H1 (cell line): ENCODE measurements around the gene CACNG6. TPM values are rescaled to one million over a fixed set of nuclear protein-coding genes. Genes with fewer than 3 reads are reported as not detected.
A peak's percentile ranks its signal among the peaks of the same experiment; 100 is the strongest.

Source experiments
- CTCF ChIA-PET: fragments of 300-600 bp; sonication (Branson Sonifier 250); formaldehyde crosslinking; loops from one replicate; lab custom pipeline; 2021; ENCODE audit not compliant: partially characterized antibody; lab: Charles Lee
- POLR2A ChIA-PET: fragments of 300-600 bp; sonication (Branson Sonifier 250); formaldehyde crosslinking; loops from one replicate; lab custom pipeline; 2021; ENCODE audit warnings: inconsistent platforms; ENCODE audit not compliant: partially characterized antibody; lab: Charles Lee
- DNase-seq, 2 experiments: peaks; one replicate each; pipeline versions ENCODE4 v3.0.0 to v3.0.0-alpha.2; 2010 to 2022; ENCODE audit warnings: low spot score in 2 of 2, low read depth in 1 of 2, mixed read lengths in 1 of 2
- FAIRE-seq: peaks from 2 replicates; lab custom pipeline; 2011; peaks lifted over from hg19 to GRCh38; lab: Jason Lieb, UNC
- H2AFZ ChIP-seq: 2 replicates; pipeline ENCODE4 v1.8.1; 2012; ENCODE audit warnings: low read length, inconsistent platforms
- H2AK5ac ChIP-seq: 2 replicates; pipeline ENCODE4 v1.6.1; 2013; ENCODE audit warnings: low read depth, low read length
- H2BK120ac ChIP-seq: replicated peaks from 2 replicates; pipeline ENCODE3; 2013; ENCODE audit warnings: low read depth, low read length, inconsistent platforms
- H2BK12ac ChIP-seq: 2 replicates; pipeline ENCODE4 v1.6.1; 2013; ENCODE audit warnings: low read depth, low read length
- H2BK15ac ChIP-seq: 2 replicates; pipeline ENCODE4 v1.6.1; 2013; ENCODE audit warnings: low read length
- H2BK20ac ChIP-seq: 2 replicates; pipeline ENCODE4 v1.6.1; 2013; ENCODE audit warnings: low read length
- H2BK5ac ChIP-seq: 2 replicates; pipeline ENCODE4 v1.6.1; 2013; ENCODE audit warnings: low read depth, low read length
- H3K14ac ChIP-seq: 2 replicates; pipeline ENCODE4 v1.6.1; 2013; ENCODE audit warnings: inconsistent platforms; ENCODE audit not compliant: insufficient read length
- H3K18ac ChIP-seq: 2 replicates; pipeline ENCODE4 v1.6.1; 2013; ENCODE audit warnings: low read length; ENCODE audit errors: extremely low read depth
- H3K23ac ChIP-seq: 2 replicates; pipeline ENCODE4 v1.6.1; 2013; ENCODE audit warnings: inconsistent platforms; ENCODE audit not compliant: insufficient read length
- H3K23me2 ChIP-seq: 2 replicates; pipeline ENCODE4 v1.6.1; 2013; ENCODE audit warnings: low read depth, low read length
- H3K27ac ChIP-seq: 2 replicates; pipeline ENCODE4 v1.6.1; 2011; ENCODE audit warnings: low read depth, low read length, inconsistent platforms
- H3K27me3 ChIP-seq, 4 experiments: replicated peaks in 1 of 4; 1 replicate in 1 of 4; 2 replicates in 3 of 4; pipeline versions ENCODE4 v1.6.1 to v1.8.1; 2011 to 2013; ENCODE audit warnings: low read length in 3 of 4, mild to moderate bottlenecking in 3 of 4, inconsistent platforms in 2 of 4, mixed read lengths in 2 of 4, moderate library complexity in 1 of 4; ENCODE audit not compliant: control insufficient read depth in 3 of 4, insufficient read depth in 3 of 4; ENCODE audit errors: extremely low read depth in 1 of 4
- H3K36me3 ChIP-seq, 4 experiments: 2 replicates each; pipeline versions ENCODE4 v1.6.1 to v1.8.1; 2011 to 2013; ENCODE audit warnings: mild to moderate bottlenecking in 4 of 4, low read length in 3 of 4, moderate library complexity in 2 of 4, control low read depth in 1 of 4, inconsistent platforms in 1 of 4; ENCODE audit not compliant: insufficient read depth in 4 of 4, control insufficient read depth in 2 of 4
- H3K4ac ChIP-seq: replicated peaks from 2 replicates; pipeline ENCODE3; 2013; ENCODE audit warnings: low read length, low read depth, mixed read lengths, inconsistent platforms; ENCODE audit not compliant: insufficient read length
- H3K4me1 ChIP-seq, 4 experiments: replicated peaks in 1 of 4; 1 replicate in 1 of 4; 2 replicates in 3 of 4; pipeline versions ENCODE4 v1.6.1 to v1.8.1; 2011 to 2013; ENCODE audit warnings: low read length in 3 of 4, inconsistent platforms in 2 of 4, mixed read lengths in 1 of 4; ENCODE audit not compliant: insufficient read depth in 4 of 4, control insufficient read depth in 3 of 4
- H3K4me2 ChIP-seq, 2 experiments: 2 replicates each; pipeline versions ENCODE4 v1.6.1 to v1.8.1; 2011 to 2013; ENCODE audit warnings: low read depth in 2 of 2, low read length in 2 of 2, control low read depth in 1 of 2, inconsistent platforms in 1 of 2, mild to moderate bottlenecking in 1 of 2; ENCODE audit not compliant: insufficient read depth in 1 of 2
- H3K4me3 ChIP-seq, 4 experiments: fragments of 200-600, 300-600 bp in 1 of 4; sonication (generic), shearing (Covaris generic), sonication (Bioruptor Twin) in 1 of 4; 2 replicates each; pipeline versions ENCODE4 v1.5.1 to v1.8.1; 2011 to 2016; ENCODE audit warnings: low read length in 4 of 4, low read depth in 3 of 4, control low read depth in 2 of 4, inconsistent platforms in 2 of 4, mild to moderate bottlenecking in 2 of 4, mixed read lengths in 1 of 4, moderate library complexity in 1 of 4; ENCODE audit not compliant: insufficient read depth in 2 of 4; ENCODE audit errors: extremely low read depth in 1 of 4
- H3K56ac ChIP-seq: replicated peaks from 2 replicates; pipeline ENCODE3; 2013; ENCODE audit warnings: low read depth, mild to moderate bottlenecking, mixed read lengths, low read length, inconsistent platforms; ENCODE audit not compliant: insufficient read length
- H3K79me1 ChIP-seq: 2 replicates; pipeline ENCODE4 v1.6.1; 2013; ENCODE audit warnings: low read depth, low read length, control low read depth
- H3K79me2 ChIP-seq, 2 experiments: 2 replicates each; pipeline versions ENCODE4 v1.6.1 to v1.8.1; 2012 to 2013; ENCODE audit warnings: low read length in 2 of 2, mild to moderate bottlenecking in 2 of 2, inconsistent platforms in 1 of 2; ENCODE audit not compliant: insufficient read depth in 2 of 2, control insufficient read depth in 1 of 2
- H3K9ac ChIP-seq, 4 experiments: replicated peaks in 1 of 4; 1 replicate in 1 of 4; 2 replicates in 3 of 4; pipeline versions ENCODE4 v1.6.1 to v1.8.1; 2011 to 2013; ENCODE audit warnings: low read depth in 3 of 4, low read length in 3 of 4, control low read depth in 2 of 4, mild to moderate bottlenecking in 2 of 4, moderate library complexity in 2 of 4, inconsistent platforms in 1 of 4; ENCODE audit errors: extremely low read depth in 1 of 4
- H3K9me3 ChIP-seq, 2 experiments: 2 replicates each; pipeline versions ENCODE4 v1.6.1 to v1.8.1; 2012 to 2013; ENCODE audit warnings: mild to moderate bottlenecking in 2 of 2, moderate library complexity in 2 of 2, control low read depth in 1 of 2, inconsistent platforms in 1 of 2, low read depth in 1 of 2, low read length in 1 of 2, mixed read lengths in 1 of 2; ENCODE audit not compliant: insufficient read depth in 2 of 2
- H4K20me1 ChIP-seq, 2 experiments: replicated peaks in 1 of 2; 2 replicates each; pipeline versions ENCODE3 to v1.8.1; 2011 to 2013; ENCODE audit warnings: inconsistent platforms in 2 of 2, low read length in 2 of 2, mild to moderate bottlenecking in 1 of 2; ENCODE audit not compliant: insufficient read depth in 2 of 2, control insufficient read depth in 1 of 2
- H4K5ac ChIP-seq: 2 replicates; pipeline ENCODE4 v1.6.1; 2013; ENCODE audit warnings: low read length, low read depth, mixed read lengths, inconsistent platforms; ENCODE audit not compliant: insufficient read length
- H4K8ac ChIP-seq: 2 replicates; pipeline ENCODE4 v1.8.0; 2013; ENCODE audit warnings: mild to moderate bottlenecking, moderate library complexity, low read length, inconsistent platforms; ENCODE audit not compliant: insufficient read depth; ENCODE audit errors: extremely low read depth
- H4K91ac ChIP-seq: replicated peaks from 2 replicates; pipeline ENCODE3; 2013; ENCODE audit warnings: low read length, mixed read lengths, inconsistent platforms; ENCODE audit not compliant: insufficient read length
- BACH1 ChIP-seq: IDR thresholded peaks from 2 replicates; pipeline ENCODE4 v1.6.1; 2012; ENCODE audit warnings: low read length, improper control_type of control experiment
- CBX5 ChIP-seq: fragments of 300-800, 300-1000 bp; sonication (generic); IDR thresholded peaks from 2 replicates; pipeline ENCODE4 v1.7.1; 2016; ENCODE audit warnings: antibody characterized with exemption, low read length, low read depth
- CBX8 ChIP-seq: fragments of 300-800, 300-1000 bp; sonication (generic); IDR thresholded peaks from 2 replicates; pipeline ENCODE4 v1.7.1; 2016; ENCODE audit warnings: low read depth, low read length, borderline replicate concordance
- CEBPB ChIP-seq: IDR thresholded peaks from 2 replicates; pipeline ENCODE4 v1.6.1; 2012; ENCODE audit warnings: low read depth, low read length
- HDAC2 ChIP-seq, 2 experiments: fragments of 300-600 bp in 1 of 2; sonication (generic) in 1 of 2; IDR thresholded peaks; 2 replicates each; pipeline ENCODE4 v1.6.1; 2011 to 2012; ENCODE audit warnings: low read depth in 2 of 2, low read length in 2 of 2, mild to moderate bottlenecking in 2 of 2, moderate library complexity in 2 of 2, borderline replicate concordance in 1 of 2, inconsistent platforms in 1 of 2
- KDM4A ChIP-seq: IDR thresholded peaks from one replicate; pipeline ENCODE4 v1.7.1; 2012; ENCODE audit warnings: low read depth, mild to moderate bottlenecking, moderate library complexity, low read length, inconsistent platforms; ENCODE audit not compliant: severe bottlenecking
- POU5F1 ChIP-seq: IDR thresholded peaks from 2 replicates; pipeline ENCODE4 v1.6.1; 2011; ENCODE audit warnings: low read depth, mild to moderate bottlenecking, low read length, moderate library complexity
- RAD21 ChIP-seq, 2 experiments: IDR thresholded peaks in 1 of 2; conservative IDR thresholded peaks in 1 of 2; 2 replicates each; pipeline ENCODE4 v1.6.1; 2011; ENCODE audit warnings: low read depth in 2 of 2, low read length in 2 of 2, improper control_type of control experiment in 1 of 2, inconsistent platforms in 1 of 2, mild to moderate bottlenecking in 1 of 2, moderate library complexity in 1 of 2
- RBBP5 ChIP-seq: IDR thresholded peaks from 2 replicates; pipeline ENCODE4 v1.7.1; 2012; ENCODE audit warnings: low read depth, mild to moderate bottlenecking, inconsistent platforms, low read length, moderate library complexity, borderline replicate concordance
- SP1 ChIP-seq: IDR thresholded peaks from 2 replicates; pipeline ENCODE4 v1.6.1; 2011; ENCODE audit warnings: low read depth, low read length
- TEAD4 ChIP-seq: IDR thresholded peaks from 2 replicates; pipeline ENCODE4 v1.6.1; 2012; ENCODE audit warnings: low read depth, low read length, inconsistent platforms, mixed read lengths
- ZNF274 ChIP-seq: IDR thresholded peaks from 2 replicates; pipeline ENCODE4 v1.7.0; 2012; ENCODE audit warnings: low read length, borderline replicate concordance; ENCODE audit errors: extremely low read depth
- WGBS, 2 experiments: shearing (Covaris generic) in 1 of 2; methylation state at CpG; one replicate each; pipeline versions ENCODE4 v1.1.6 to v1.1.7; 2013 to 2015; ENCODE audit warnings: low lambda C conversion rate in 2 of 2, mixed read lengths in 2 of 2, inconsistent platforms in 1 of 2, low coverage in 1 of 2, missing lambda C conversion rate in 1 of 2; ENCODE audit not compliant: insufficient replicate concordance in 2 of 2, insufficient coverage in 1 of 2, insufficient read length in 1 of 2; ENCODE audit errors: extremely low coverage in 1 of 2, missing lambda C conversion rate in 1 of 2; 5-methylcytosine and 5-hydroxymethylcytosine counted together
- polyA plus RNA-seq, 7 experiments: library from polyadenylated mRNA; depleted of rRNA in 3 of 7; stranded (reverse) in 5 of 7; unstranded in 2 of 7; fragments of >200 nt in 5 of 7; fragments of 200-250 nt in 2 of 7; gene quantifications; 1 replicate in 5 of 7; 2 replicates in 1 of 7; 4 replicates in 1 of 7; pipeline versions ENCODE4 v1.2.1 to v1.2.3, GENCODE V29; 2011 to 2013; ENCODE audit warnings: missing spikeins in 2 of 7, mixed read lengths in 2 of 7
- total RNA-seq: library from RNA; stranded (reverse); fragmentation: NEBNext Ultra II Directional; extraction: Animal tissue kit (Norgen Biotek cat#: 25700); gene quantifications from 2 replicates; pipeline ENCODE4 v1.2.1, GENCODE V29; 2021

The CACNG6 gene
- total and polyA plus RNA-seq, 2 of the 8 experiments (the other 6 are each of a cell fraction or from before 2014, with no cell fraction given), result 1.2 to 1.6 TPM

DNA sequence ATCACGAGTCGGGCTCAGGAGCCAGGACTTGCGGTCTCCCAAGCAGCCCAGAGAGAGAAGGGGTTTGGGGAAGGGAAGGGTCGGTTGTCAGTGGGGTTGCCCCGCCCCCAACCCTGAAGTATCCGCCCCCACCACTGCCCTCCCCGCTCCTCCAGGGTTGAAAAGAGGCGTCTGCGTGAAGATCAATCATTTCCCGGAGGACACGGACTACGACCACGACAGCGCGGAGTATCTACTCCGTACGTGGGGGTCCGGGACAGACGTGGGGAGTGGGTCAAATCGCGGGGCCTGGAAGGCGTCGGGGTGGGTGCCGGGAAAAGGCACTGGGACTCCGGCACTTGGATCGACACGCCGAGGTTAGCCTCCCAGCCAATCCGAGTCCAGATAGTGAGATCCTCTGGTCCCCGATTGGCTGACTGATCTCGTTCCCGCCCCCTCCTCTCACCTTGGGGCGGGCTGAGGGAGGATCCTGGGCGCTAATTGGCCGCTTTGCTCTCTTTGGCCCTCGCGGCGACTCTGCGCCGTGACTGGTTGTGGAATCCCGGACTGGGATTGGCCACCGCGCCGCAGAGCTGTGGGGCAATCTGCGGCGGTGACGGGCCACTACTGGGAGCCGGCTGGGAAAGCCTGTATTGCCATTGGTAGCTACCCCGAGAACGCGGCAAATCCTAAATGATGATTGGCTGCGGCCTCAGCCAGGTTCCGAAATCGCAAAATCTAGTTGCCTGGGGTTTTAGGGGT is 13.3 kb upstream of the CACNG6 start:
- Histone ChIP-seq H3K27ac (no peak overlapping the region), H4K91ac (no peak overlapping the region), H3K4me2 (peak overlapping the region; percentile 70 to 77)
- TF ChIP-seq HDAC2 (IDR thresholded peaks at IDR 0.05; ENCODE audit: borderline replicate concordance in 1 of 2, low read depth in 2 of 2, low read length in 2 of 2) (no peak), BACH1 (no peak), SP1 (peak; percentile 98), CEBPB (peak; percentile 93), KDM4A (peak; percentile 72), TEAD4 (no peak), POU5F1 (no peak), CBX8 (no peak), CBX5 (no peak), ZNF274 (no peak), RAD21 (IDR thresholded peaks at IDR 0.05 in 1 of 2, conservative IDR thresholded peaks at IDR 0.05 in 1 of 2; ENCODE audit: low read depth in 2 of 2, low read length in 2 of 2) (no peak), RBBP5 (no peak)

More for the DNA sequence above, 13.3 kb upstream of the CACNG6 start:
- Histone ChIP-seq H4K5ac (peak overlapping the region; percentile 71), H2BK5ac (peak overlapping the region; percentile 78), H4K20me1 (peaks cover 6 to 7% of the 10 kb centered on the region in 2 experiments), H2AK5ac (no peak overlapping the region), H3K23ac (no peak overlapping the region), H3K4me1 (peaks cover 4 to 14% (median 9%) of the 10 kb centered on the region in 4 experiments), H2BK120ac (no peak overlapping the region), H2BK20ac (no peak overlapping the region), H3K4ac (no peak overlapping the region), H3K79me2 (peaks cover 0 to 3% of the 10 kb centered on the region in 2 experiments; a peak in 1 of 4 replicates), H3K9ac (peak overlapping the region in 1 of 4 experiments; percentile 34; a peak in 2 of 7 replicates), H3K9me3 (no peaks in the 10 kb centered on the region), H3K27me3 (no peaks in the 10 kb centered on the region; a peak in 2 of 7 replicates), H3K79me1 (no peaks in the 10 kb centered on the region), H2BK12ac (no peak overlapping the region), H3K23me2 (peaks cover 28% of the 10 kb centered on the region), H4K8ac (no peak overlapping the region), H3K4me3 (peak overlapping the region; percentile 53 to 78 (median 67)), H3K18ac (peak overlapping the region; percentile 93), H3K36me3 (0 out of 8 replicates have a peak, but pooled peaks cover 0 to 2% (median 0%) of the 10 kb centered on the region in 4 experiments), H3K56ac (no peak overlapping the region), H3K14ac (no peak overlapping the region), H2BK15ac (no peak overlapping the region), H2AFZ (no peak overlapping the region)
- DNase-seq (peak; percentile 90 to 97), FAIRE-seq (peak; percentile 98)
- CTCF ChIA-PET, result interaction anchor here (0.5 to 2.1 kb wide), 4 partner anchors 31 to 52 kb away, joined by 3 to 13 read pairs (median 4); no protein-coding TSS in a partner anchor
- WGBS, 2 experiments, result 2% methylated on average over 44 of the region's 54 CpGs; no CpG with 5 or more reads in 1 of the 2 experiments
- POLR2A ChIA-PET, result interaction anchor here (0.6 to 3.3 kb wide), 13 partner anchors 9 to 125 kb away, joined by 3 to 30 read pairs (median 3); partner anchors contain the start of gene CACNG6
